GM23338 (cell line): Measurements from ENCODE around the gene PARD3. TPM values are rescaled to one million over a fixed set of nuclear protein-coding genes. Genes with fewer than 3 reads are reported as not detected.
A peak's percentile ranks its signal among the peaks of the same experiment; 100 is the strongest.

Experiments
- ATAC-seq: fragments of 200-7000 bp; cut with Tn5 transposase; 3 replicates; pipeline ENCODE4 v1.9.1; 2020
- DNase-seq: peaks from one replicate; pipeline ENCODE4 v3.0.0-alpha.2; 2015; ENCODE audit warnings: low spot score
- H2AFZ ChIP-seq: fragments of 200-600 bp; sonication (generic); 2 replicates; pipeline ENCODE4 v1.8.0; 2016; ENCODE audit warnings: antibody characterized with exemption, mild to moderate bottlenecking, moderate library complexity
- H3F3A ChIP-seq: fragments of 200-600 bp; sonication (generic); replicated peaks from 2 replicates; pipeline ENCODE4 v1.8.0; 2017; ENCODE audit warnings: antibody characterized with exemption, mixed run types, low read depth
- H3K27ac ChIP-seq: fragments of 200-600 bp; sonication (generic); 2 replicates; pipeline ENCODE4 v1.6.1; 2016; ENCODE audit warnings: low read depth
- H3K27me3 ChIP-seq: fragments of 200-600 bp; sonication (generic); 2 replicates; pipeline ENCODE4 v1.8.0; 2016; ENCODE audit warnings: mild to moderate bottlenecking, mixed run types, moderate library complexity; ENCODE audit not compliant: insufficient read depth
- H3K36me3 ChIP-seq: fragments of 200-600 bp; sonication (generic); 2 replicates; pipeline ENCODE4 v1.8.0; 2016; ENCODE audit warnings: mild to moderate bottlenecking; ENCODE audit not compliant: insufficient read depth
- H3K4me1 ChIP-seq: fragments of 200-600 bp; sonication (generic); 2 replicates; pipeline ENCODE4 v1.8.0; 2016; ENCODE audit warnings: mild to moderate bottlenecking, moderate library complexity; ENCODE audit not compliant: insufficient read depth
- H3K4me2 ChIP-seq: fragments of 200-600 bp; sonication (generic); 2 replicates; pipeline ENCODE4 v1.7.1; 2017; ENCODE audit warnings: mixed run types
- H3K4me3 ChIP-seq: fragments of 200-600 bp; sonication (generic); 2 replicates; pipeline ENCODE4 v1.6.1; 2016; ENCODE audit warnings: mixed run types
- H3K79me2 ChIP-seq: fragments of 200-600 bp; sonication (generic); replicated peaks from 2 replicates; pipeline ENCODE4 v1.8.0; 2017; ENCODE audit warnings: mild to moderate bottlenecking; ENCODE audit not compliant: insufficient read depth
- H3K9me2 ChIP-seq: fragments of 200-600 bp; sonication (generic); 2 replicates; pipeline ENCODE4 v1.8.0; 2017; ENCODE audit not compliant: insufficient read depth
- H4K20me1 ChIP-seq: fragments of 200-600 bp; sonication (generic); replicated peaks from 2 replicates; pipeline ENCODE4 v1.8.0; 2017; ENCODE audit warnings: mild to moderate bottlenecking; ENCODE audit not compliant: insufficient read depth
- H3K27ac Mint-ChIP-seq: 2 replicates; pipeline ENCODE4 v1.8.0; 2020; ENCODE audit warnings: inconsistent platforms, mild to moderate bottlenecking, moderate library complexity, mixed read lengths
- H3K27me3 Mint-ChIP-seq: 3 replicates; pipeline ENCODE4 v1.8.0; 2022; ENCODE audit warnings: low read depth, mild to moderate bottlenecking, moderate library complexity, mixed read lengths, inconsistent platforms; ENCODE audit not compliant: insufficient read depth, poor library complexity
- H3K36me3 Mint-ChIP-seq: 3 replicates; pipeline ENCODE4 v1.8.0; 2021; ENCODE audit warnings: low read depth, mild to moderate bottlenecking, inconsistent platforms, moderate library complexity, mixed read lengths
- H3K4me1 Mint-ChIP-seq: 3 replicates; pipeline ENCODE4 v1.8.0; 2020; ENCODE audit warnings: mild to moderate bottlenecking, inconsistent platforms, mixed read lengths
- H3K4me3 Mint-ChIP-seq: 3 replicates; pipeline ENCODE4 v1.8.0; 2021; ENCODE audit warnings: moderate library complexity, mild to moderate bottlenecking, inconsistent platforms, mixed read lengths
- H3K9me3 Mint-ChIP-seq: 3 replicates; pipeline ENCODE4 v1.8.0; 2020; ENCODE audit warnings: moderate library complexity, mild to moderate bottlenecking, inconsistent platforms, mixed read lengths
- CREB1 ChIP-seq: fragments of 250-450 bp; sonication (Bioruptor Pico); IDR thresholded peaks from 2 replicates; pipeline ENCODE4 v1.5.0; 2020; ENCODE audit warnings: low read depth, mild to moderate bottlenecking, moderate library complexity
- EZH2 ChIP-seq: fragments of 200-600 bp; sonication (generic); IDR thresholded peaks from one replicate; pipeline ENCODE4 v1.8.0; 2017; ENCODE audit warnings: antibody characterized with exemption, mild to moderate bottlenecking, low read depth; ENCODE audit not compliant: unreplicated experiment
- EZH2phosphoT487 ChIP-seq: fragments of 200-600 bp; sonication (generic); IDR thresholded peaks from one replicate; pipeline ENCODE4 v1.8.1; 2018; ENCODE audit warnings: antibody characterized with exemption; ENCODE audit not compliant: unreplicated experiment
- JUNB ChIP-seq: IDR thresholded peaks from one replicate; pipeline ENCODE4 v1.6.1; 2016; ENCODE audit warnings: antibody characterized with exemption; ENCODE audit not compliant: unreplicated experiment
- NANOG ChIP-seq: IDR thresholded peaks from 2 replicates; pipeline ENCODE4 v1.6.1; 2016; ENCODE audit warnings: antibody characterized with exemption, borderline replicate concordance
- POLR2AphosphoS5 ChIP-seq: IDR thresholded peaks from 2 replicates; pipeline ENCODE4 v1.6.1; 2016; ENCODE audit warnings: antibody characterized with exemption, low read depth
- ZNF114 ChIP-seq: fragments of 250-450 bp; sonication (Bioruptor Pico); IDR thresholded peaks from 2 replicates; pipeline ENCODE4 v1.5.0; 2020; ENCODE audit warnings: mild to moderate bottlenecking, moderate library complexity
- polyA plus RNA-seq: library from polyadenylated mRNA; unstranded; fragments of >200 nt; fragmentation: Nextera tagmentation; extraction: Ambion mirVana; gene quantifications from 2 replicates; pipeline ENCODE4 v1.2.1, GENCODE V29; 2016
- total RNA-seq: library from RNA; depleted of rRNA; stranded (reverse); fragments of >200 nt; shearing (Covaris generic); gene quantifications from 2 replicates; pipeline ENCODE4 v1.2.3, GENCODE V29; 2014
- TF ChIP-seq, protein P1 (sequence below): fragments of 250-450 bp; sonication (Bioruptor Pico); IDR thresholded peaks from 2 replicates; pipeline ENCODE4 v1.5.0; 2020; ENCODE audit warnings: mild to moderate bottlenecking, moderate library complexity
- TF ChIP-seq, protein P2 (sequence below): IDR thresholded peaks from 2 replicates; pipeline ENCODE4 v1.6.1; 2016; ENCODE audit warnings: antibody characterized with exemption
- TF ChIP-seq, protein P3 (sequence below), 2 experiments: fragments of 200-600 bp in 1 of 2; sonication (generic) in 1 of 2; conservative IDR thresholded peaks; 2 replicates each; pipeline versions ENCODE4 v1.5.1 to v1.6.1; 2016 to 2017; ENCODE audit warnings: antibody characterized with exemption in 2 of 2, low read depth in 2 of 2, mild to moderate bottlenecking in 2 of 2, moderate library complexity in 1 of 2

Gene PARD3
- total and polyA plus RNA-seq, 2 experiments from 2014 or later = 30.2 to 51.4 TPM

DNA sequence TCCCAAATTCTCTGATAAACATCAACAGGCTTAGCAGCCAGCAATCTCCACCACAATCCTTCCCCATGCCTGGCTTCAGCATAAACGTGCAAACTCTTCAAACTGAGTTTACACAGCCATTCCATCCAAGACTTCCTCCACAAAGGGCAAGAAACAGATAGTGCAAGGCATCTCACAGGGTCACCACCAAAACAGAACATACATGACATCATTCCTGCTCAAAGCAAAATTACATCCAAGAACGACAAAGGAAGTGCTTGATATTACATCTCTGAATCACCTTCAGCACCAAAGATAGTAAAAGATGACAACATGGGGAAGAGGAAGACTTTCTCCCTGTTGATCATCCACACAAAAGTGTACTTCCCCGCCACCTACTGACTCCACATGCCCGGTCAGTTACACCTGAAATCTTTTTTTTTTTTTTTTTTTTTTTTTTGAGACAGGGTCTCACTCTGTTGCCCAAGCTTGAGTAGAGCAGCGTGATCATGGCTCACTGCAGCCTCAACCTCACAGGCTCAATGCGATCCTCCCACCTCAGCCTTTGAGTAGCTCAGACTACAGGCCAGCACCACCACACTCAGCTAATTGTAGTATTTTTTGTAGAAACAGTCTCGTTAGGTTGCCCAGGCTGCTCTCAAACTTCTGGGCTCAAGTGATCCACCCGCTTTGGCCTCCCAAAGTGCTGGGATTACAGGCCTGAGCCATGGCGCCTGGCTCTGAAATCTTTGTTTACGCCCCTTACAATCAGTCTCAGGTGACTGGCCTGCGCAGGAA, 127.5 kb downstream of the PARD3 start:
- H3K27ac ChIP-seq = no peak overlapping the region
- Mint-ChIP-seq H3K27me3 (peaks cover 6% of the 10 kb centered on the region), H3K36me3 (peaks cover 11% of the 10 kb centered on the region; the same call in 2 of the 3 replicates), H3K4me3 (no peak overlapping the region), H3K4me1 (peaks cover 25% of the 10 kb centered on the region), H3K27ac (0 out of 2 replicates have a peak overlapping the region, but pooled peaks have one; percentile 19), H3K9me3 (no peaks in the 10 kb centered on the region)
- no peaks in the 10 kb centered on the region for H3F3A ChIP-seq
- H2AFZ ChIP-seq = no peak overlapping the region
- H3K79me2 ChIP-seq = peaks cover 94% of the 10 kb centered on the region
- peaks cover 7% of the 10 kb centered on the region for H4K20me1 ChIP-seq
- no peak for TF ChIP-seq ZNF114
- TF ChIP-seq JUNB = no peak
- no peak for TF ChIP-seq NANOG
- TF ChIP-seq CREB1 (CRISPR knock-in tag) = no peak
- no peak for TF ChIP-seq EZH2phosphoT487
- TF ChIP-seq, protein P1, sequence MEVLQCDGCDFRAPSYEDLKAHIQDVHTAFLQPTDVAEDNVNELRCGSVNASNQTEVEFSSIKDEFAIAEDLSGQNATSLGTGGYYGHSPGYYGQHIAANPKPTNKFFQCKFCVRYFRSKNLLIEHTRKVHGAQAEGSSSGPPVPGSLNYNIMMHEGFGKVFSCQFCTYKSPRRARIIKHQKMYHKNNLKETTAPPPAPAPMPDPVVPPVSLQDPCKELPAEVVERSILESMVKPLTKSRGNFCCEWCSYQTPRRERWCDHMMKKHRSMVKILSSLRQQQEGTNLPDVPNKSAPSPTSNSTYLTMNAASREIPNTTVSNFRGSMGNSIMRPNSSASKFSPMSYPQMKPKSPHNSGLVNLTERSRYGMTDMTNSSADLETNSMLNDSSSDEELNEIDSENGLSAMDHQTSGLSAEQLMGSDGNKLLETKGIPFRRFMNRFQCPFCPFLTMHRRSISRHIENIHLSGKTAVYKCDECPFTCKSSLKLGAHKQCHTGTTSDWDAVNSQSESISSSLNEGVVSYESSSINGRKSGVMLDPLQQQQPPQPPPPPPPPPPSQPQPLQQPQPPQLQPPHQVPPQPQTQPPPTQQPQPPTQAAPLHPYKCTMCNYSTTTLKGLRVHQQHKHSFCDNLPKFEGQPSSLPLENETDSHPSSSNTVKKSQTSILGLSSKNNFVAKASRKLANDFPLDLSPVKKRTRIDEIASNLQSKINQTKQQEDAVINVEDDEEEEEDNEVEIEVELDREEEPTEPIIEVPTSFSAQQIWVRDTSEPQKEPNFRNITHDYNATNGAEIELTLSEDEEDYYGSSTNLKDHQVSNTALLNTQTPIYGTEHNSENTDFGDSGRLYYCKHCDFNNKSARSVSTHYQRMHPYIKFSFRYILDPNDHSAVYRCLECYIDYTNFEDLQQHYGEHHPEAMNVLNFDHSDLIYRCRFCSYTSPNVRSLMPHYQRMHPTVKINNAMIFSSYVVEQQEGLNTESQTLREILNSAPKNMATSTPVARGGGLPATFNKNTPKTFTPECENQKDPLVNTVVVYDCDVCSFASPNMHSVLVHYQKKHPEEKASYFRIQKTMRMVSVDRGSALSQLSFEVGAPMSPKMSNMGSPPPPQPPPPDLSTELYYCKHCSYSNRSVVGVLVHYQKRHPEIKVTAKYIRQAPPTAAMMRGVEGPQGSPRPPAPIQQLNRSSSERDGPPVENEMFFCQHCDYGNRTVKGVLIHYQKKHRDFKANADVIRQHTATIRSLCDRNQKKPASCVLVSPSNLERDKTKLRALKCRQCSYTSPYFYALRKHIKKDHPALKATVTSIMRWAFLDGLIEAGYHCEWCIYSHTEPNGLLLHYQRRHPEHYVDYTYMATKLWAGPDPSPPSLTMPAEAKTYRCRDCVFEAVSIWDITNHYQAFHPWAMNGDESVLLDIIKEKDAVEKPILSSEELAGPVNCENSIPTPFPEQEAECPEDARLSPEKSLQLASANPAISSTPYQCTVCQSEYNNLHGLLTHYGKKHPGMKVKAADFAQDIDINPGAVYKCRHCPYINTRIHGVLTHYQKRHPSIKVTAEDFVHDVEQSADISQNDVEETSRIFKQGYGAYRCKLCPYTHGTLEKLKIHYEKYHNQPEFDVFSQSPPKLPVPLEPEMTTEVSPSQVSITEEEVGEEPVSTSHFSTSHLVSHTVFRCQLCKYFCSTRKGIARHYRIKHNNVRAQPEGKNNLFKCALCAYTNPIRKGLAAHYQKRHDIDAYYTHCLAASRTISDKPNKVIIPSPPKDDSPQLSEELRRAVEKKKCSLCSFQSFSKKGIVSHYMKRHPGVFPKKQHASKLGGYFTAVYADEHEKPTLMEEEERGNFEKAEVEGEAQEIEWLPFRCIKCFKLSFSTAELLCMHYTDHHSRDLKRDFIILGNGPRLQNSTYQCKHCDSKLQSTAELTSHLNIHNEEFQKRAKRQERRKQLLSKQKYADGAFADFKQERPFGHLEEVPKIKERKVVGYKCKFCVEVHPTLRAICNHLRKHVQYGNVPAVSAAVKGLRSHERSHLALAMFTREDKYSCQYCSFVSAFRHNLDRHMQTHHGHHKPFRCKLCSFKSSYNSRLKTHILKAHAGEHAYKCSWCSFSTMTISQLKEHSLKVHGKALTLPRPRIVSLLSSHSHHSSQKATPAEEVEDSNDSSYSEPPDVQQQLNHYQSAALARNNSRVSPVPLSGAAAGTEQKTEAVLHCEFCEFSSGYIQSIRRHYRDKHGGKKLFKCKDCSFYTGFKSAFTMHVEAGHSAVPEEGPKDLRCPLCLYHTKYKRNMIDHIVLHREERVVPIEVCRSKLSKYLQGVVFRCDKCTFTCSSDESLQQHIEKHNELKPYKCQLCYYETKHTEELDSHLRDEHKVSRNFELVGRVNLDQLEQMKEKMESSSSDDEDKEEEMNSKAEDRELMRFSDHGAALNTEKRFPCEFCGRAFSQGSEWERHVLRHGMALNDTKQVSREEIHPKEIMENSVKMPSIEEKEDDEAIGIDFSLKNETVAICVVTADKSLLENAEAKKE (CRISPR knock-in tag) = no peak
- TF ChIP-seq, protein P2, sequence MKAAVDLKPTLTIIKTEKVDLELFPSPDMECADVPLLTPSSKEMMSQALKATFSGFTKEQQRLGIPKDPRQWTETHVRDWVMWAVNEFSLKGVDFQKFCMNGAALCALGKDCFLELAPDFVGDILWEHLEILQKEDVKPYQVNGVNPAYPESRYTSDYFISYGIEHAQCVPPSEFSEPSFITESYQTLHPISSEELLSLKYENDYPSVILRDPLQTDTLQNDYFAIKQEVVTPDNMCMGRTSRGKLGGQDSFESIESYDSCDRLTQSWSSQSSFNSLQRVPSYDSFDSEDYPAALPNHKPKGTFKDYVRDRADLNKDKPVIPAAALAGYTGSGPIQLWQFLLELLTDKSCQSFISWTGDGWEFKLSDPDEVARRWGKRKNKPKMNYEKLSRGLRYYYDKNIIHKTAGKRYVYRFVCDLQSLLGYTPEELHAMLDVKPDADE = no peak
- TF ChIP-seq EZH2 = no peak
- TF ChIP-seq POLR2AphosphoS5 = no peak
- TF ChIP-seq, protein P3, sequence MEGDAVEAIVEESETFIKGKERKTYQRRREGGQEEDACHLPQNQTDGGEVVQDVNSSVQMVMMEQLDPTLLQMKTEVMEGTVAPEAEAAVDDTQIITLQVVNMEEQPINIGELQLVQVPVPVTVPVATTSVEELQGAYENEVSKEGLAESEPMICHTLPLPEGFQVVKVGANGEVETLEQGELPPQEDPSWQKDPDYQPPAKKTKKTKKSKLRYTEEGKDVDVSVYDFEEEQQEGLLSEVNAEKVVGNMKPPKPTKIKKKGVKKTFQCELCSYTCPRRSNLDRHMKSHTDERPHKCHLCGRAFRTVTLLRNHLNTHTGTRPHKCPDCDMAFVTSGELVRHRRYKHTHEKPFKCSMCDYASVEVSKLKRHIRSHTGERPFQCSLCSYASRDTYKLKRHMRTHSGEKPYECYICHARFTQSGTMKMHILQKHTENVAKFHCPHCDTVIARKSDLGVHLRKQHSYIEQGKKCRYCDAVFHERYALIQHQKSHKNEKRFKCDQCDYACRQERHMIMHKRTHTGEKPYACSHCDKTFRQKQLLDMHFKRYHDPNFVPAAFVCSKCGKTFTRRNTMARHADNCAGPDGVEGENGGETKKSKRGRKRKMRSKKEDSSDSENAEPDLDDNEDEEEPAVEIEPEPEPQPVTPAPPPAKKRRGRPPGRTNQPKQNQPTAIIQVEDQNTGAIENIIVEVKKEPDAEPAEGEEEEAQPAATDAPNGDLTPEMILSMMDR (conservative IDR thresholded peaks at IDR 0.05; ENCODE audit: low read depth in 2 of 2) = no peak; a peak in 1 of 4 replicates
- H3K9me2 ChIP-seq = no peaks in the 10 kb centered on the region
- no peaks in the 10 kb centered on the region for H3K36me3 ChIP-seq
- H3K4me3 ChIP-seq = no peak overlapping the region
- no peaks in the 10 kb centered on the region for H3K4me1 ChIP-seq
- H3K4me2 ChIP-seq = no peak overlapping the region
- DNase-seq (no peak), ATAC-seq (peak; percentile 24)
- H3K27me3 ChIP-seq = no peaks in the 10 kb centered on the region
